HG03457 (cell line): ENCODE measurements around the gene PNMA6E.

ENCODE experiments used
- ATAC-seq: cut with Tn5 transposase; IDR thresholded peaks from one replicate; pipeline ENCODE4 v1.9.1; 2021; ENCODE audit warnings: moderate number of reproducible peaks; ENCODE audit not compliant: unreplicated experiment

PNMA6E gene

GRCh38 chrX:153361781-153362397, 39.3 kb downstream of the PNMA6E start:
- ATAC-seq: no peak

GRCh38 chrX:153357877-153358276, 43.3 kb downstream of the PNMA6E start:
- no peak for ATAC-seq

GRCh38 chrX:153353416-153353815, 47.7 kb downstream of the PNMA6E start:
- no peak for ATAC-seq

- ATAC-seq: no peak
These were observed 48.3 kb downstream of the PNMA6E start for GRCh38 chrX:153352858-153353257.

DNA sequence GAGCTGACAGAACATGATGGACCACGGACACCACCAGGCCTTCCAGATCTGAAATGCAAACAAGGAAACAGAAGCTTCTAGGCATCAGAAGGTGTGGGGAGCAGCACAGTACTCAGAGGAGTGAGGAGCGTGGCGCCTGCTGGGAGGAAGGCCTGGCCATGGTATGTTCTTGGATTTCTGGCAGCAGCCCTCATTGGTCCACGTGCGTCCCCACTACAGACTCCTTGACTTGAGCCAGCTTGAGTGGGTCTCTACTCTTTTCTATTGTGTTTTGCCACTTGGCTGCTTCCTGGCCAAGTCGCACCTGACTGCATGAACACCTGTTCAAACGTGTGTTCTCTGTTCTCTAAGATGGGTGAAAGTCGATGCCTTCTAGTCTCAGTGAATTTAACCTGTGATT, 49.2 kb downstream of the PNMA6E start:
- no peak for ATAC-seq

DNA sequence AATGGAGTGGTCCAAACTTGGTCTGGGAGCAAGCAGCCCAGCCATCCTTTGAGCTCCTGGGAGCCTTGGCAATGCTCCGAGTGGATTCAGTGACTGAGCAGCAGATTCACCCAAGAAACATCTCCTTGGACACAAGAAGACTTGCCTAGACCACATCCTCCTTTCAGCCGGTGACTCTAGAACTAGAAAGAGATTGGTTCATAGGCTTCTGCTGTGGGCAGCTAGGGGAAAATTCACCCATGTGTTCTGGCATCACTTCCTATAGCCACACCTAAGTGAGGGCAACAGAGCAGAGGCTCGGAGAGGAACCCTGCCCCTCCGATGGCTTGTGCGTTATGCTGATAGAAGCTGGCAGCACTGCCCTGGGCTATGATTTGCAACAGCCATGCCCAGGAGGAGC, 51.2 kb downstream of the PNMA6E start:
- ATAC-seq: no peak

DNA sequence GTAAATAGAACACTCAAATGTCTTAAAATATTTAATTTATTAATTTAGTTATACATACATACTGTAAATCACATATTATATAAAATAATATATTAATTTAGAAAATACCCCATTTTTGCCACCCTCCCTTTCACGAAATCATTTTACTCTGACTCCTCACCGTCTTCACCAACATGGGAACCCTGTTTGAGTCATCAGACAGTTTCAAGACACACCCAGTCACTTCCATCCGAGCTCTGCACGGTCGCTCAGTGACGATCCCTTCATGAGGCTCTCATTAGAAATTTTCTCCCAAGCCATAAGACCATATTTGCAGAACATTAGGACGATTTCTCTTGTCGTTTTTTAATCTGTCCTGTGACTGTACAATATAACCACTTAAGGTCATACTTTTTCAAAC, 52.7 kb downstream of the PNMA6E start:
- ATAC-seq: no peak

DNA sequence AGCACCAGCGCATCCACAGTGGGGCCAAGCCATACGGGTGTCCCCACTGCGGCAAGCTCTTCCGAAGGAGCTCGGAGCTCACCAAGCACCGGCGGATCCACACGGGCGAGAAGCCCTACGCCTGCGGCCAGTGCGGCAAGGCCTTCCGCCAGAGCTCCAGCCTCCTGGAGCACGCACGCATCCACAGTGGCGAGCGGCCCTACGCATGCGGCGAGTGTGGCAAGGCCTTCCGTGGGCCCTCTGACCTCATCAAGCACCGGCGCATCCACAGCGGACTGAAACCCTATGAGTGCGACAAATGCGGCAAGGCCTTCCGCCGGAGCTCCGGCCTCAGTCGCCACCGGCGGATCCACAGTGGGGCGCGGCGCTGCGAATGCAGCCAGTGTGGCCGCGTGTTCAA, 53.6 kb downstream of the PNMA6E start:
- ATAC-seq: no peak
